H1 (cell line): Measurements from ENCODE around the gene TDRD12.
"Not testable (repeated sequence)": the region's sequence is repeated elsewhere in the genome, so short reads cannot be mapped to it uniquely, and the experiment has no call there.

Experiments used
- BRCA1 ChIP-seq: IDR thresholded peaks from 2 replicates; pipeline ENCODE4 v1.6.1; 2012; ENCODE audit warnings: low read depth, low read length, improper control_type of control experiment
- CTCF ChIP-seq, 3 experiments: IDR thresholded peaks; 1 replicate in 2 of 3; 2 replicates in 1 of 3; pipeline versions ENCODE4 v1.5.1 to v1.6.1; 2011; ENCODE audit warnings: low read length in 3 of 3, mild to moderate bottlenecking in 3 of 3, inconsistent platforms in 2 of 3, low read depth in 1 of 3, moderate library complexity in 1 of 3; ENCODE audit not compliant: insufficient read depth in 1 of 3; ENCODE audit errors: control extremely low read depth in 1 of 3
- EGR1 ChIP-seq: IDR thresholded peaks from 2 replicates; pipeline ENCODE4 v1.6.1; 2011; ENCODE audit warnings: low read depth, low read length, borderline replicate concordance
- EP300 ChIP-seq, 2 experiments: IDR thresholded peaks; 1 replicate in 1 of 2; 2 replicates in 1 of 2; pipeline ENCODE4 v1.6.1; 2011 to 2012; ENCODE audit warnings: low read depth in 2 of 2, low read length in 2 of 2, mild to moderate bottlenecking in 2 of 2, borderline replicate concordance in 1 of 2, inconsistent platforms in 1 of 2, moderate library complexity in 1 of 2
- FOSL1 ChIP-seq: IDR thresholded peaks from 2 replicates; pipeline ENCODE4 v1.6.1; 2011; ENCODE audit warnings: mild to moderate bottlenecking, low read depth, low read length, moderate library complexity; ENCODE audit not compliant: insufficient read depth
- GABPA ChIP-seq: IDR thresholded peaks from 2 replicates; pipeline ENCODE4 v1.6.1; 2011; ENCODE audit warnings: mild to moderate bottlenecking, low read length, moderate library complexity, borderline replicate concordance; ENCODE audit not compliant: insufficient read depth
- JUND ChIP-seq: IDR thresholded peaks from 2 replicates; pipeline ENCODE4 v1.6.1; 2011; ENCODE audit warnings: mild to moderate bottlenecking, improper control_type of control experiment, low read length
- PHF8 ChIP-seq: fragments of 200-600 bp; sonication (generic); conservative IDR thresholded peaks from 2 replicates; pipeline ENCODE4 v1.7.1; 2012; ENCODE audit warnings: low read depth, mild to moderate bottlenecking, inconsistent platforms, low read length, moderate library complexity
- POLR2A ChIP-seq, 2 experiments: IDR thresholded peaks; 1 replicate in 1 of 2; 2 replicates in 1 of 2; pipeline ENCODE4 v1.6.1; 2011; ENCODE audit warnings: low read depth in 2 of 2, low read length in 2 of 2, mild to moderate bottlenecking in 2 of 2; ENCODE audit errors: control extremely low read depth in 1 of 2
- POLR2AphosphoS5 ChIP-seq: IDR thresholded peaks from 2 replicates; pipeline ENCODE4 v1.6.1; 2011; ENCODE audit warnings: low read depth, low read length
- RAD21 ChIP-seq, 2 experiments: IDR thresholded peaks in 1 of 2; conservative IDR thresholded peaks in 1 of 2; 2 replicates each; pipeline ENCODE4 v1.6.1; 2011; ENCODE audit warnings: low read depth in 2 of 2, low read length in 2 of 2, improper control_type of control experiment in 1 of 2, inconsistent platforms in 1 of 2, mild to moderate bottlenecking in 1 of 2, moderate library complexity in 1 of 2
- RXRA ChIP-seq: IDR thresholded peaks from 2 replicates; pipeline ENCODE4 v1.6.1; 2011; ENCODE audit warnings: low read depth, mild to moderate bottlenecking, low read length, moderate library complexity; ENCODE audit not compliant: insufficient read depth
- USF2 ChIP-seq: IDR thresholded peaks from 2 replicates; pipeline ENCODE4 v1.6.1; 2011; ENCODE audit warnings: low read length, improper control_type of control experiment

GRCh38 chr19:32716203-32716602 lies 3.4 kb upstream of the TDRD12 start:
- not testable (repeated sequence) for TF ChIP-seq CTCF (IDR thresholded peaks at IDR 0.05; ENCODE audit: control extremely low read depth in 1 of 3, insufficient read depth in 1 of 3, low read depth in 1 of 3, low read length in 3 of 3); POLR2AphosphoS5; FOSL1; JUND; RAD21 (IDR thresholded peaks at IDR 0.05 in 1 of 2, conservative IDR thresholded peaks at IDR 0.05 in 1 of 2; ENCODE audit: low read depth in 2 of 2, low read length in 2 of 2); PHF8; EGR1; GABPA; BRCA1; USF2; POLR2A (IDR thresholded peaks at IDR 0.05; ENCODE audit: control extremely low read depth in 1 of 2, low read depth in 2 of 2, low read length in 2 of 2); EP300 (IDR thresholded peaks at IDR 0.05; ENCODE audit: borderline replicate concordance in 1 of 2, low read depth in 2 of 2, low read length in 2 of 2); RXRA
